K562 (cell line): ENCODE data around the gene MMP20. TPM values are rescaled to one million over a fixed set of nuclear protein-coding genes. Genes with fewer than 3 reads are reported as not detected.

Experiments
- ATAC-seq: fragments of 200-7000 bp; cut with Tn5 transposase; 3 replicates; pipeline ENCODE4 v1.9.1; 2020; ENCODE audit warnings: moderate library complexity
- BruUV-seq: library from RNA; stranded (reverse); fragments of 400-500 nt; replicated peaks from 2 replicates; lab custom pipeline; 2021; lab: Mats Ljungman, UMichigan
- CTCF ChIA-PET: fragments of 300-600 bp; formaldehyde crosslinking; extraction: SDS; loops from one replicate; lab custom pipeline; 2021; ENCODE audit warnings: low intra/inter-chr PET ratio; lab: Yijun Ruan, JAX
- POLR2A ChIA-PET: fragments of 300-600, 350-650 bp; sonication (Branson Sonifier 250); formaldehyde crosslinking; extraction: SDS; loops from one replicate; lab custom pipeline; 2021; ENCODE audit warnings: antibody characterized with exemption, inconsistent platforms; lab: Yijun Ruan, JAX
- DNase-seq, 4 experiments: peaks; one replicate each; pipeline versions ENCODE4 v3.0.0 to v3.0.0-alpha.2; 2011 to 2018; ENCODE audit warnings: low spot score in 3 of 4, mixed read lengths in 3 of 4; ENCODE audit errors: extremely low read depth in 1 of 4
- FAIRE-seq: peaks from 2 replicates; lab custom pipeline; 2011; peaks lifted over from hg19 to GRCh38; lab: Jason Lieb, UNC
- H2AFZ ChIP-seq: 2 replicates; pipeline ENCODE4 v1.6.0; 2011; ENCODE audit warnings: low read depth, low read length, control low read depth, inconsistent platforms
- H3K27ac ChIP-seq: fragments of 200-600 bp; 3 replicates; pipeline ENCODE4 v1.8.0; 2011; ENCODE audit warnings: low read depth, mild to moderate bottlenecking, control low read depth, inconsistent platforms, low read length, moderate library complexity, mixed read lengths; ENCODE audit errors: extremely low read depth
- H3K27me3 ChIP-seq, 2 experiments: fragments of 300-600 bp in 1 of 2; 2 replicates in 1 of 2; 3 replicates in 1 of 2; pipeline versions ENCODE4 v1.6.0 to v1.8.0; 2011; ENCODE audit warnings: inconsistent platforms in 2 of 2, low read length in 2 of 2, mild to moderate bottlenecking in 1 of 2, mixed read lengths in 1 of 2, moderate library complexity in 1 of 2; ENCODE audit not compliant: control insufficient read depth in 2 of 2, insufficient read depth in 2 of 2
- H3K36me3 ChIP-seq: fragments of 300-600 bp; 3 replicates; pipeline ENCODE4 v1.8.0; 2011; ENCODE audit warnings: mild to moderate bottlenecking, low read length, inconsistent platforms; ENCODE audit not compliant: control insufficient read depth, insufficient read depth
- H3K4me1 ChIP-seq, 2 experiments: fragments of 200-600 bp in 1 of 2; replicated peaks in 1 of 2; 2 replicates in 1 of 2; 3 replicates in 1 of 2; pipeline versions ENCODE4 v1.5.1 to v1.8.0; 2011; ENCODE audit warnings: inconsistent platforms in 2 of 2, low read length in 2 of 2, mild to moderate bottlenecking in 1 of 2, mixed read lengths in 1 of 2, moderate library complexity in 1 of 2; ENCODE audit not compliant: control insufficient read depth in 2 of 2, insufficient read depth in 2 of 2
- H3K4me2 ChIP-seq: 2 replicates; pipeline ENCODE4 v1.6.1; 2011; ENCODE audit warnings: low read length, control low read depth, inconsistent platforms, mixed read lengths; ENCODE audit not compliant: insufficient read depth
- H3K4me3 ChIP-seq: fragments of 200-600 bp; sonication (generic), shearing (Covaris generic); 2 replicates; pipeline ENCODE4 v1.5.1; 2016; ENCODE audit warnings: control low read depth, inconsistent platforms
- H3K79me2 ChIP-seq: fragments of 200-600 bp; 3 replicates; pipeline ENCODE4 v1.8.0; 2011; ENCODE audit warnings: low read length, inconsistent platforms; ENCODE audit not compliant: control insufficient read depth, insufficient read depth
- H3K9ac ChIP-seq, 2 experiments: 2 replicates each; pipeline versions ENCODE4 v1.6.0 to v1.6.1; 2011; ENCODE audit warnings: low read depth in 2 of 2, low read length in 2 of 2, control low read depth in 1 of 2, inconsistent platforms in 1 of 2, mild to moderate bottlenecking in 1 of 2, mixed read lengths in 1 of 2; ENCODE audit not compliant: insufficient read depth in 1 of 2
- H3K9me1 ChIP-seq: one replicate; pipeline ENCODE4 v1.6.0; 2011; ENCODE audit warnings: inconsistent platforms, mild to moderate bottlenecking, low read length, moderate library complexity; ENCODE audit not compliant: control insufficient read depth, insufficient read depth
- H3K9me3 ChIP-seq: replicated peaks from 2 replicates; pipeline ENCODE4 v1.5.1; 2011; ENCODE audit warnings: low read depth, low read length, inconsistent platforms; ENCODE audit not compliant: control insufficient read depth, insufficient read depth
- H4K20me1 ChIP-seq: replicated peaks from 2 replicates; pipeline ENCODE4 v1.6.1; 2011; ENCODE audit warnings: low read length, inconsistent platforms, mixed read lengths; ENCODE audit not compliant: control insufficient read depth, insufficient read depth
- GABPB1 ChIP-seq: sonication (generic); formaldehyde crosslinking; IDR thresholded peaks from 2 replicates; pipeline ENCODE4 v1.8.0; 2022; ENCODE audit warnings: mild to moderate bottlenecking, missing genetic modification reagents
- NFIX ChIP-seq: fragments of 250-450 bp; sonication (Bioruptor Pico); IDR thresholded peaks from 2 replicates; pipeline ENCODE4 v1.4.0; 2020; ENCODE audit warnings: low read depth, mild to moderate bottlenecking, moderate library complexity
- POLR3A ChIP-seq: IDR thresholded peaks from 2 replicates; pipeline ENCODE4 v1.6.1; 2011; ENCODE audit warnings: borderline replicate concordance, mild to moderate bottlenecking, moderate library complexity; ENCODE audit not compliant: insufficient read length, insufficient read depth; ENCODE audit errors: extremely low read depth
- SNRNP70 ChIP-seq: fragments of 200-400 bp; formaldehyde crosslinking; optimal IDR thresholded peaks from 2 replicates; pipeline ENCODE3; 2017; ENCODE audit warnings: low read depth, low read length
- TAF7 ChIP-seq: fragments of 450-650 bp; IDR thresholded peaks from 2 replicates; pipeline ENCODE4 v1.6.1; 2016; ENCODE audit warnings: missing genetic modification characterization, missing compliant biosample characterization
- XRCC4 ChIP-seq: IDR thresholded peaks from one replicate; pipeline ENCODE4 v1.6.1; 2011; ENCODE audit not compliant: insufficient read depth, insufficient read length; ENCODE audit errors: extremely low read depth
- ZBTB8A ChIP-seq: fragments of 450-650 bp; IDR thresholded peaks from 2 replicates; pipeline ENCODE4 v1.6.1; 2018; ENCODE audit warnings: mild to moderate bottlenecking, moderate library complexity; ENCODE audit not compliant: partially characterized antibody
- ZNF551 ChIP-seq: fragments of 250-450 bp; sonication (Bioruptor Pico); IDR thresholded peaks from 2 replicates; pipeline ENCODE4 v1.5.0; 2021; ENCODE audit warnings: mild to moderate bottlenecking, moderate library complexity
- WGBS: fragments of 100-300 bp; shearing (Covaris generic); methylation state at CpG from one replicate; pipeline ENCODE4 v1.1.6; 2016; ENCODE audit warnings: low coverage, mixed read lengths; ENCODE audit not compliant: insufficient coverage; ENCODE audit errors: missing lambda C conversion rate; 5-methylcytosine and 5-hydroxymethylcytosine counted together
- in situ Hi-C: fragments of 300-500 bp; cut with MboI; formaldehyde crosslinking; loops from 4 replicates; pipeline ENCODE4 v1.15.0; 2018; ENCODE audit warnings: inconsistent platforms, mixed read lengths
- intact Hi-C: fragments of 100-400 bp; cut with micrococcal nuclease; formaldehyde crosslinking; loops from 2 replicates; pipeline ENCODE4 v1.14.2; 2022
- polyA plus RNA-seq, 8 experiments: library from polyadenylated mRNA; depleted of rRNA in 4 of 8; stranded (reverse) in 5 of 8; unstranded in 3 of 8; fragments of >200 nt; fragmentation: Nextera tagmentation in 2 of 8; fragmentation: Illumina TruSeq in 1 of 8; extraction: Ambion mirVana in 2 of 8; extraction: Trizol in 1 of 8; gene quantifications; 2 replicates each; pipeline versions ENCODE4 v1.2.1 to v1.2.3, GENCODE V29; 2011 to 2014; ENCODE audit warnings: inconsistent platforms in 1 of 8, missing spikeins in 1 of 8
- total RNA-seq, 7 experiments: library from RNA; depleted of rRNA in 6 of 7; stranded (reverse); fragments of >200 nt in 6 of 7; fragmentation: Illumina TruSeq in 2 of 7; extraction: Trizol in 2 of 7; gene quantifications; 2 replicates each; pipeline versions ENCODE4 v1.2.1 to v1.2.3, GENCODE V29; 2011 to 2021; ENCODE audit warnings: low replicate concordance in 1 of 7
- TF ChIP-seq, protein P1 (sequence below), 2 experiments: fragments of 450-650 bp; formaldehyde crosslinking in 1 of 2; IDR thresholded peaks; 2 replicates each; pipeline versions ENCODE4 v1.4.0 to v1.6.1; 2014 to 2020; ENCODE audit warnings: mild to moderate bottlenecking in 2 of 2, borderline replicate concordance in 1 of 2, low read depth in 1 of 2
- TF ChIP-seq, protein P2 (sequence below): fragments of 450-650 bp; IDR thresholded peaks from 2 replicates; pipeline ENCODE4 v1.6.1; 2016

Gene MMP20
- total and polyA plus RNA-seq, 9 of the 15 experiments (the other 6 are each of a cell fraction or from before 2014, with no cell fraction given): not detected

DNA sequence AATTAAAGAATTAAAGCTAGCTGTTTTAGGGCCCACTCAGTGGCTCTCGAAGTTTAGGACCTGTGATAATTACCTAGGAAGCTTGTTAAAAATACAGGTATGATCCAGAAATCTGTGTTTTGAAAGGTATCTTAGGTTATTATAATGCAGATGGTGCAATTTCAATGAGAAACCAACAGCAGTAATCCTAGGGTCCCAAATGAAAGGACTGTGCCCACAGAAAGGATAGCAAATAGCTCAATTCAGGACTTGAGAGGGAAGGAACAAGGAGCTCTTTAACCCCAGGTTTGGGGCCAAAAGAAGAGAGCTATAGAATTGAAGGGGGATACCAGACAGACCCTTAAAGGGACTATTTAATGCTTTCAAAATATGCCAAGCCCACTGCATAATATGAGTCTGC, 11.7 kb downstream of the MMP20 start:
- DNase-seq: no peak
- H3K27ac ChIP-seq: no peak overlapping the region
- ATAC-seq: no peak
- in situ Hi-C loops (no loop called here), intact Hi-C loops (loop anchor here (2.0 to 5.0 kb wide), 3 partner anchors 116 to 325 kb away; no protein-coding TSS in a partner anchor)
- H4K20me1 ChIP-seq: no peaks in the 10 kb centered on the region
- no peak overlapping the region for H2AFZ ChIP-seq
- H3K4me2 ChIP-seq: no peak overlapping the region
- H3K4me3 ChIP-seq: no peak overlapping the region
- peaks cover 0 to 10% of the 10 kb centered on the region in 2 experiments; a peak in 2 of 5 replicates for H3K27me3 ChIP-seq
- ChIA-PET POLR2A (interaction anchor here (0.8 to 1.5 kb wide), 2 partner anchors 53 to 70 kb away, joined by 3 to 5 read pairs; no protein-coding TSS in a partner anchor), CTCF (interaction anchor here (0.7 to 1.6 kb wide), 3 partner anchors 222 to 272 kb away, joined by 3 read pairs; no protein-coding TSS in a partner anchor)
- H3K4me1 ChIP-seq: no peaks in the 10 kb centered on the region
- no peak overlapping the region for H3K9ac ChIP-seq
- H3K36me3 ChIP-seq: no peaks in the 10 kb centered on the region
- H3K9me3 ChIP-seq: no peaks in the 10 kb centered on the region
- whole genome bisulfite sequencing: 0% methylated on average over 1 of the region's 1 CpG
- no peaks in the 10 kb centered on the region for H3K9me1 ChIP-seq
- no TSS peak for BruUV-seq
- no peaks in the 10 kb centered on the region for H3K79me2 ChIP-seq
- no peak for FAIRE-seq
- TF ChIP-seq POLR3A (no peak), ZNF551 (no peak), NFIX (CRISPR knock-in tag) (no peak), XRCC4 (no peak), SNRNP70 (no peak), ZBTB8A (no peak), GABPB1 (no peak), TAF7 (tag) (no peak)
- TF ChIP-seq, protein P1, sequence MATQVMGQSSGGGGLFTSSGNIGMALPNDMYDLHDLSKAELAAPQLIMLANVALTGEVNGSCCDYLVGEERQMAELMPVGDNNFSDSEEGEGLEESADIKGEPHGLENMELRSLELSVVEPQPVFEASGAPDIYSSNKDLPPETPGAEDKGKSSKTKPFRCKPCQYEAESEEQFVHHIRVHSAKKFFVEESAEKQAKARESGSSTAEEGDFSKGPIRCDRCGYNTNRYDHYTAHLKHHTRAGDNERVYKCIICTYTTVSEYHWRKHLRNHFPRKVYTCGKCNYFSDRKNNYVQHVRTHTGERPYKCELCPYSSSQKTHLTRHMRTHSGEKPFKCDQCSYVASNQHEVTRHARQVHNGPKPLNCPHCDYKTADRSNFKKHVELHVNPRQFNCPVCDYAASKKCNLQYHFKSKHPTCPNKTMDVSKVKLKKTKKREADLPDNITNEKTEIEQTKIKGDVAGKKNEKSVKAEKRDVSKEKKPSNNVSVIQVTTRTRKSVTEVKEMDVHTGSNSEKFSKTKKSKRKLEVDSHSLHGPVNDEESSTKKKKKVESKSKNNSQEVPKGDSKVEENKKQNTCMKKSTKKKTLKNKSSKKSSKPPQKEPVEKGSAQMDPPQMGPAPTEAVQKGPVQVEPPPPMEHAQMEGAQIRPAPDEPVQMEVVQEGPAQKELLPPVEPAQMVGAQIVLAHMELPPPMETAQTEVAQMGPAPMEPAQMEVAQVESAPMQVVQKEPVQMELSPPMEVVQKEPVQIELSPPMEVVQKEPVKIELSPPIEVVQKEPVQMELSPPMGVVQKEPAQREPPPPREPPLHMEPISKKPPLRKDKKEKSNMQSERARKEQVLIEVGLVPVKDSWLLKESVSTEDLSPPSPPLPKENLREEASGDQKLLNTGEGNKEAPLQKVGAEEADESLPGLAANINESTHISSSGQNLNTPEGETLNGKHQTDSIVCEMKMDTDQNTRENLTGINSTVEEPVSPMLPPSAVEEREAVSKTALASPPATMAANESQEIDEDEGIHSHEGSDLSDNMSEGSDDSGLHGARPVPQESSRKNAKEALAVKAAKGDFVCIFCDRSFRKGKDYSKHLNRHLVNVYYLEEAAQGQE (IDR thresholded peaks at IDR 0.05; ENCODE audit: borderline replicate concordance): no peak
- TF ChIP-seq, protein P1 (CRISPR knock-in tag; IDR thresholded peaks at IDR 0.05; ENCODE audit: low read depth): no peak
- TF ChIP-seq, protein P2, sequence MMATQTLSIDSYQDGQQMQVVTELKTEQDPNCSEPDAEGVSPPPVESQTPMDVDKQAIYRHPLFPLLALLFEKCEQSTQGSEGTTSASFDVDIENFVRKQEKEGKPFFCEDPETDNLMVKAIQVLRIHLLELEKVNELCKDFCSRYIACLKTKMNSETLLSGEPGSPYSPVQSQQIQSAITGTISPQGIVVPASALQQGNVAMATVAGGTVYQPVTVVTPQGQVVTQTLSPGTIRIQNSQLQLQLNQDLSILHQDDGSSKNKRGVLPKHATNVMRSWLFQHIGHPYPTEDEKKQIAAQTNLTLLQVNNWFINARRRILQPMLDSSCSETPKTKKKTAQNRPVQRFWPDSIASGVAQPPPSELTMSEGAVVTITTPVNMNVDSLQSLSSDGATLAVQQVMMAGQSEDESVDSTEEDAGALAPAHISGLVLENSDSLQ: no peak
